Nephron (organoid): ENCODE results near the gene CCN5.

Source experiments
- H3K27ac Mint-ChIP-seq, 3 experiments: 2 replicates each; pipeline ENCODE4 v1.8.0; 2020; ENCODE audit warnings: mixed read lengths in 3 of 3, mild to moderate bottlenecking in 2 of 3, moderate library complexity in 1 of 3
- H3K27me3 Mint-ChIP-seq: 2 replicates; pipeline ENCODE4 v1.8.0; 2021; ENCODE audit warnings: low read depth, mild to moderate bottlenecking, moderate library complexity, mixed read lengths
- H3K36me3 Mint-ChIP-seq: 2 replicates; pipeline ENCODE4 v1.8.0; 2020; ENCODE audit warnings: low read depth, mixed read lengths
- H3K4me1 Mint-ChIP-seq: 2 replicates; pipeline ENCODE4 v1.8.0; 2020; ENCODE audit warnings: mixed read lengths
- H3K4me3 Mint-ChIP-seq, 3 experiments: 2 replicates each; pipeline ENCODE4 v1.8.0; 2020; ENCODE audit warnings: mild to moderate bottlenecking in 3 of 3, mixed read lengths in 3 of 3, moderate library complexity in 2 of 3
- H3K9me3 Mint-ChIP-seq: 2 replicates; pipeline ENCODE4 v1.8.0; 2020; ENCODE audit warnings: mixed read lengths
- CTCF ChIP-seq, 3 experiments: fragments of 200-600 bp; sonication (generic); IDR thresholded peaks; one replicate each; pipeline ENCODE4 v1.5.0; 2021; ENCODE audit warnings: antibody characterized with exemption in 3 of 3; ENCODE audit not compliant: unreplicated experiment in 3 of 3

CCN5 gene

GRCh38 chr20:44725837-44726236 is 10.7 kb downstream of the CCN5 start:
- H3K36me3 Mint-ChIP-seq: no peaks in the 10 kb centered on the region
- H3K4me3 Mint-ChIP-seq: no peak overlapping the region
- H3K27me3 Mint-ChIP-seq: no peaks in the 10 kb centered on the region
- no peak for TF ChIP-seq CTCF (IDR thresholded peaks at IDR 0.05; ENCODE audit: unreplicated experiment in 3 of 3)
- peaks cover 6% of the 10 kb centered on the region for H3K4me1 Mint-ChIP-seq
- no peak overlapping the region for H3K27ac Mint-ChIP-seq
- H3K9me3 Mint-ChIP-seq: no peaks in the 10 kb centered on the region

GRCh38 chr20:44727039-44727438 is 11.9 kb downstream of the CCN5 start:
- no peak for TF ChIP-seq CTCF (IDR thresholded peaks at IDR 0.05; ENCODE audit: unreplicated experiment in 3 of 3)
- H3K9me3 Mint-ChIP-seq: no peaks in the 10 kb centered on the region
- H3K27ac Mint-ChIP-seq: no peak overlapping the region

DNA sequence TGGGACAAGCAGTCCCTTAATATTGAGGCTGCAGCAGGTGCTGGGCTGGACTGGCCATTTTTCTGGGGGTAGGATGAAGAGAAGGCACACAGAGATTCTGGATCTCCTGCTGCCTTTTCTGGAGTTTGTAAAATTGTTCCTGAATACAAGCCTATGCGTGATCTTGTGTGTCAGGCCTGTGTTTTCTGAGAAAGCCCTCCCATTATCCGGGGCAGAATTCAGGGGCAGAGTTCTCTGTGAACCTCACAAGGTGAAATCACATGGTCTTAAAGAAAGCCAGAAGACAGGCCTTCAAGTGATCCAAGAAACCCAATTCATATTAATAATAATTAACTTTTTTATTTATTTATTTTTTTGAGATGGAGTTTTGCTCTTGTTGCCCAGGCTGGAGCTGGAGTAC is 12.5 kb downstream of the CCN5 start:
- no peaks in the 10 kb centered on the region for H3K9me3 Mint-ChIP-seq
- no peak overlapping the region for H3K4me3 Mint-ChIP-seq
- H3K27ac Mint-ChIP-seq: no peak overlapping the region
- peaks cover 6% of the 10 kb centered on the region for H3K4me1 Mint-ChIP-seq
- no peaks in the 10 kb centered on the region for H3K36me3 Mint-ChIP-seq
- no peaks in the 10 kb centered on the region for H3K27me3 Mint-ChIP-seq
- TF ChIP-seq CTCF (IDR thresholded peaks at IDR 0.05; ENCODE audit: unreplicated experiment in 3 of 3): no peak

More at GRCh38 chr20:44727039-44727438, 11.9 kb downstream of the CCN5 start:
- H3K4me1 Mint-ChIP-seq: peaks cover 6% of the 10 kb centered on the region
- H3K27me3 Mint-ChIP-seq: no peaks in the 10 kb centered on the region
- no peak overlapping the region for H3K4me3 Mint-ChIP-seq
- no peaks in the 10 kb centered on the region for H3K36me3 Mint-ChIP-seq

- Mint-ChIP-seq H3K27ac (peak overlapping the region in 1 of 3 experiments; percentile 0), H3K27me3 (peaks cover 5% of the 10 kb centered on the region), H3K4me3 (no peak overlapping the region), H3K36me3 (no peaks in the 10 kb centered on the region), H3K4me1 (peaks cover 6% of the 10 kb centered on the region), H3K9me3 (no peaks in the 10 kb centered on the region)
- TF ChIP-seq CTCF (IDR thresholded peaks at IDR 0.05; ENCODE audit: unreplicated experiment in 3 of 3): no peak
Measured at GRCh38 chr20:44728801-44729443, 13.8 kb downstream of the CCN5 start.

DNA sequence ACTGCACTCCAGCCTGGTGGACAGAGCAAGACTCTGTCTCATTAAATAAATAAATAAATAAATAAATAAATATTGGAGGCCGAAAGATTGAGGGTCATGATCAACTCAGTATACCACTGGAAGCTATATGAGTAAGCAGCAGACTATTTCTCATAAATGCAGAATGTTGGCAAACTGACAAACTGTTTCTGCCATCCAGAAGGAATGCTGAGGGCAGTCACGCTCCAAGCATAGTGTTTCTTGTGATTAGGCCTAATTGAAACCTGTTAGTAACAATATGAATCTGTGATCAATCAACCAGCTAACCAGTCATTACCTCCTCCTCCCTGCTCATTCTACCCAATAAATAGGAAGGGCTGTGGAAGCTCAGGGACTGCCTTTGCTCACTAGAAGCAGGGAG is 15.3 kb downstream of the CCN5 start:
- TF ChIP-seq CTCF (IDR thresholded peaks at IDR 0.05; ENCODE audit: unreplicated experiment in 3 of 3): no peak
- Mint-ChIP-seq H3K4me3 (no peak overlapping the region), H3K27me3 (peaks cover 5% of the 10 kb centered on the region), H3K9me3 (no peaks in the 10 kb centered on the region), H3K4me1 (peaks cover 6% of the 10 kb centered on the region), H3K36me3 (no peaks in the 10 kb centered on the region), H3K27ac (no peak overlapping the region)

DNA sequence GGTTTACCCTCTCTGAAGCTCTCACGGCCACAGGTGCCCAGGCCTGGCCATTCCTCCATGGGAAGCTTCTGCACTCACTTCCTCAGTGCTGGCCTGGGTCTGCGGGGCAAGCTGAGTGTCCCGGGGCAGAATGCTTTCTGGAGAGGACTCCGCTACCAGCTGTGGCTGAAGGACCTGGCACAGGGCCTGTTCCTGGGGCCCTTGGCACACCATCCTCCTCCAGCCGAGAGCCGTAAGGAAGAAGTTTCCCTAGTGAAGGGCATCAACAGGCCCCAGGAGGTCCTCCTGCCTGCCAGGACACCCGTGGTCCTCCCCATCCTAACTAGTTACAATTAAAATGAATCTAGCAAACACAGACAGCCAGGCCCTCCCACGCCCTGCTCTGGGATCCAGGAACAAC is 16.5 kb downstream of the CCN5 start:
- Mint-ChIP-seq H3K36me3 (no peaks in the 10 kb centered on the region), H3K27me3 (peaks cover 5% of the 10 kb centered on the region), H3K9me3 (no peaks in the 10 kb centered on the region), H3K4me3 (no peak overlapping the region), H3K27ac (no peak overlapping the region), H3K4me1 (peaks cover 12% of the 10 kb centered on the region)
- TF ChIP-seq CTCF (IDR thresholded peaks at IDR 0.05; ENCODE audit: unreplicated experiment in 3 of 3): no peak
